ENCODE results near the gene LMAN1. TPM values are rescaled to one million over a fixed set of nuclear protein-coding genes. Genes with fewer than 3 reads are reported as not detected.

The LMAN1 gene
- total RNA-seq, 2 experiments from 2014 or later: 33.0 to 46.4 TPM

DNA sequence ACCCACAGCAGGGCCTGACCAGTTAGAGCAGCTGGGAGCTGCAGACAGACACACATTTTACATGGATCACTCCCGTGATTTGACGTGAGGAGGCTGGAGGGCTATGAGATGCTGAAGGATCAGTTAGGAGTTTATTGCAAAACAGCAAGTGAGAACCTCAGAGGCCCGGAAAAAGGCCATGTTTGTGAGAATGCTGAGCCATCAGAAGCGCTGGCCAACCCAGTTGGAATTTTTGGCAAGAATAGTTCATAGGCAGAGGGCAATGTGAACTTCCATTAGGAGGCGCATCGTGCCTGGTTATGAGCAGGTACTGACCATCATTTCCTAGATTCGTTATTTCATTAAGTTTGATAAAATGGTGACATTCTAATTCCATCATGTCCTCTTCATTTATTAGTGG is 23.3 kb upstream of the LMAN1 start:
- H3K79me2 ChIP-seq (ENCODE audit: insufficient read depth, low read depth, low read length): no peaks in the 10 kb centered on the region
- no TSS peak for BruUV-seq (replicated peaks)
- H4K20me1 ChIP-seq (ENCODE audit: insufficient read depth, low read length): no peaks in the 10 kb centered on the region
- ChIA-PET CTCF (ENCODE audit: unreplicated experiment) (no interaction called here), POLR2A (no interaction called here)
- H3K4me1 ChIP-seq (ENCODE audit: insufficient read depth, low read length, poor library complexity, severe bottlenecking): no peaks in the 10 kb centered on the region
- H3K36me3 ChIP-seq (ENCODE audit: insufficient read depth, low read length): no peaks in the 10 kb centered on the region
- intact Hi-C loops (cut with micrococcal nuclease; ENCODE audit: unreplicated experiment): no loop called here
- H3K4me2 ChIP-seq (ENCODE audit: low read length): no peak overlapping the region
- no peak overlapping the region for H3K4me3 ChIP-seq (ENCODE audit: low read depth, low read length, poor library complexity, severe bottlenecking)
- TF ChIP-seq, protein P1, sequence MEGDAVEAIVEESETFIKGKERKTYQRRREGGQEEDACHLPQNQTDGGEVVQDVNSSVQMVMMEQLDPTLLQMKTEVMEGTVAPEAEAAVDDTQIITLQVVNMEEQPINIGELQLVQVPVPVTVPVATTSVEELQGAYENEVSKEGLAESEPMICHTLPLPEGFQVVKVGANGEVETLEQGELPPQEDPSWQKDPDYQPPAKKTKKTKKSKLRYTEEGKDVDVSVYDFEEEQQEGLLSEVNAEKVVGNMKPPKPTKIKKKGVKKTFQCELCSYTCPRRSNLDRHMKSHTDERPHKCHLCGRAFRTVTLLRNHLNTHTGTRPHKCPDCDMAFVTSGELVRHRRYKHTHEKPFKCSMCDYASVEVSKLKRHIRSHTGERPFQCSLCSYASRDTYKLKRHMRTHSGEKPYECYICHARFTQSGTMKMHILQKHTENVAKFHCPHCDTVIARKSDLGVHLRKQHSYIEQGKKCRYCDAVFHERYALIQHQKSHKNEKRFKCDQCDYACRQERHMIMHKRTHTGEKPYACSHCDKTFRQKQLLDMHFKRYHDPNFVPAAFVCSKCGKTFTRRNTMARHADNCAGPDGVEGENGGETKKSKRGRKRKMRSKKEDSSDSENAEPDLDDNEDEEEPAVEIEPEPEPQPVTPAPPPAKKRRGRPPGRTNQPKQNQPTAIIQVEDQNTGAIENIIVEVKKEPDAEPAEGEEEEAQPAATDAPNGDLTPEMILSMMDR (conservative IDR thresholded peaks at IDR 0.05; ENCODE audit: low read length): no peak
- no peak for TF ChIP-seq EZH2phosphoT487 (IDR thresholded peaks at IDR 0.05; ENCODE audit: borderline replicate concordance, low read depth, low read length)
- no peaks in the 10 kb centered on the region for H3K9me3 ChIP-seq (ENCODE audit: low read length)
- DNase-seq (ENCODE audit: low spot score): no peak
- no peaks in the 10 kb centered on the region for H3K9me2 ChIP-seq (ENCODE audit: insufficient read depth, low read length)
- H3K27ac ChIP-seq (ENCODE audit: low read depth, low read length, poor library complexity, severe bottlenecking): no peak overlapping the region
- no peak overlapping the region for H2AFZ ChIP-seq (ENCODE audit: low read length)

DNA sequence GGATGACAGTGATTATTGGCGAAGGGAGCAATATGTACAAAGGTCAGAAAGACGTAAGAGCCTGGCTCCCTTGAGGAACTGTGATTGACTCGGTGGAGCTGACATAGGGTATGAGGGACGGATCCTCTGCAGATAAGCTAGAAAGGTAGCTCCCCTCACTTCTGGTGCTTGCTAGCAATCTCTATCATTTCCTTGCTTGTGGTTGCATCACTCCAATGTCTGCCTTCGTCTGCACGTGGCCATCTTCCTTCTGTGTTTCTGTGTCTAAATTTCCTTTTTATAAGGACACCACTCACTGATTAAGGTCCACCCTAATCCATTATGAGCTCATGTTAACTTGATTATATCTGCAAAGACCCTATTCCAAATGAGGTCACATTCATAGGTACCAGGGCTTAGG is 22.9 kb upstream of the LMAN1 start:
- Histone ChIP-seq H3K4me3 (ENCODE audit: low read depth, low read length, poor library complexity, severe bottlenecking) (no peak overlapping the region), H2AFZ (ENCODE audit: low read length) (no peak overlapping the region), H3K4me2 (ENCODE audit: low read length) (no peak overlapping the region), H3K9me3 (ENCODE audit: low read length) (no peaks in the 10 kb centered on the region), H3K4me1 (ENCODE audit: insufficient read depth, low read length, poor library complexity, severe bottlenecking) (no peaks in the 10 kb centered on the region), H3K27ac (ENCODE audit: low read depth, low read length, poor library complexity, severe bottlenecking) (no peak overlapping the region), H3K9me2 (ENCODE audit: insufficient read depth, low read length) (no peaks in the 10 kb centered on the region), H3K36me3 (ENCODE audit: insufficient read depth, low read length) (no peaks in the 10 kb centered on the region), H3K79me2 (ENCODE audit: insufficient read depth, low read depth, low read length) (no peaks in the 10 kb centered on the region), H4K20me1 (ENCODE audit: insufficient read depth, low read length) (no peaks in the 10 kb centered on the region)
- POLR2A ChIA-PET: interaction anchor here (0.7 kb wide), 1 partner anchor 133 kb away, joined by 3 read pairs; no protein-coding TSS in a partner anchor
- DNase-seq (ENCODE audit: low spot score): no peak
- TF ChIP-seq, protein P1 (conservative IDR thresholded peaks at IDR 0.05; ENCODE audit: low read length): no peak
- CTCF ChIA-PET (ENCODE audit: unreplicated experiment): no interaction called here
- no TSS peak for BruUV-seq (replicated peaks)
- intact Hi-C loops (cut with micrococcal nuclease; ENCODE audit: unreplicated experiment): no loop called here

DNA sequence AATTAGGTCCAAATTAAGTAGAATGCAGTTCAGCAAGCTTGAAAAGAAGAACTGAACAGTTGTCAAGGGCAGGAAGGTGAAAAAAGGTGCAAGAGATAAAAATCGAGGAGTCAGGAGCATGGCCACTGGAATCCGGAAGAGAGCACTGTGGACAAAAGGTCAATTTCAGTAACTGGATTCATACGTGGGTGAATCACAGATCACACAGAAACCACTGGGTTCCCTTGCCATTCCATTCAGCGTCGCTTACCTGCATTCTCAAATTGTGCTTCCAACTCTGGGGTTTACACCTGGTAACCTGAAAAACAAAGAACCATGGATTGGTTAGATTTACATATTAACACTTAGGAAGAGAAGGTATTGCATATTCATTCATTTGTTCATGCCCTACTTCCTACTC is 21.6 kb upstream of the LMAN1 start:
- no peaks in the 10 kb centered on the region for H3K36me3 ChIP-seq (ENCODE audit: insufficient read depth, low read length)
- no peak overlapping the region for H3K27ac ChIP-seq (ENCODE audit: low read depth, low read length, poor library complexity, severe bottlenecking)
- H4K20me1 ChIP-seq (ENCODE audit: insufficient read depth, low read length): no peaks in the 10 kb centered on the region
- ChIA-PET CTCF (ENCODE audit: unreplicated experiment) (no interaction called here), POLR2A (no interaction called here)
- no peak for DNase-seq (ENCODE audit: low spot score)
- no peak overlapping the region for H3K4me2 ChIP-seq (ENCODE audit: low read length)
- TF ChIP-seq, protein P1 (conservative IDR thresholded peaks at IDR 0.05; ENCODE audit: low read length): no peak
- TF ChIP-seq EZH2phosphoT487 (IDR thresholded peaks at IDR 0.05; ENCODE audit: borderline replicate concordance, low read depth, low read length): no peak
- no peaks in the 10 kb centered on the region for H3K4me1 ChIP-seq (ENCODE audit: insufficient read depth, low read length, poor library complexity, severe bottlenecking)
- no peak overlapping the region for H3K4me3 ChIP-seq (ENCODE audit: low read depth, low read length, poor library complexity, severe bottlenecking)
- H3K9me3 ChIP-seq (ENCODE audit: low read length): no peaks in the 10 kb centered on the region
- intact Hi-C loops (cut with micrococcal nuclease; ENCODE audit: unreplicated experiment): no loop called here
- H3K79me2 ChIP-seq (ENCODE audit: insufficient read depth, low read depth, low read length): no peaks in the 10 kb centered on the region
- no peak overlapping the region for H2AFZ ChIP-seq (ENCODE audit: low read length)
- no TSS peak for BruUV-seq (replicated peaks)
- H3K9me2 ChIP-seq (ENCODE audit: insufficient read depth, low read length): no peaks in the 10 kb centered on the region

Measured in OCI-LY7 (cell line).